GM21528 (cell line): Measurements from ENCODE around the gene H1-8.

Experiments
- ATAC-seq: cut with Tn5 transposase; IDR thresholded peaks from one replicate; pipeline ENCODE4 v1.9.1; 2021; ENCODE audit warnings: mild to moderate bottlenecking, moderate library complexity; ENCODE audit not compliant: unreplicated experiment, low FRiP score

H1-8 gene

DNA sequence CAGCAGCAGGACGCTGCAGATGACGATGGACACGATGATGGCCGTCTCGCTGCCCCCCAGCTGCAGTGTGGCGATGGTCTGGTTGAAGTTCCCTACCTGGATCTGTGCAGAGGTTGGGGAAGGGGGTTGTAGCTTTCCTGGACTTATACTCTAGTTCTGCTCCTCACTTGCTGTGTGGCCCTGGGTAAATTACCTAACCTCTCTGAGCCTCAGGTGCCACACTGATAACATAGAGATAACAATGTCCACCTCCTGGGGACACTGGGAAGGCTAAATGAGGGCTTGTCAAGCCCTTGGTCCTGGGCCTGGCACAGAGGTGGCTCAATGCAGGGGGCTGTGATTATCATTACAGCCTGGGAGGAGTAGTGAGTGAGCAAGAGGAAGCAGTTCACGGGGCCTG, 26.9 kb downstream of the H1-8 start:
- ATAC-seq, result no peak

- no peak for ATAC-seq
Observed at GRCh38 chr3:129571605-129572547, 28.9 kb downstream of the H1-8 start.

GRCh38 chr3:129572603-129573002, 29.6 kb downstream of the H1-8 start:
- ATAC-seq, result no peak

GRCh38 chr3:129573493-129573892, 30.5 kb downstream of the H1-8 start:
- no peak for ATAC-seq

- ATAC-seq, result no peak
Observed at GRCh38 chr3:129574206-129574605, 31.2 kb downstream of the H1-8 start.

DNA sequence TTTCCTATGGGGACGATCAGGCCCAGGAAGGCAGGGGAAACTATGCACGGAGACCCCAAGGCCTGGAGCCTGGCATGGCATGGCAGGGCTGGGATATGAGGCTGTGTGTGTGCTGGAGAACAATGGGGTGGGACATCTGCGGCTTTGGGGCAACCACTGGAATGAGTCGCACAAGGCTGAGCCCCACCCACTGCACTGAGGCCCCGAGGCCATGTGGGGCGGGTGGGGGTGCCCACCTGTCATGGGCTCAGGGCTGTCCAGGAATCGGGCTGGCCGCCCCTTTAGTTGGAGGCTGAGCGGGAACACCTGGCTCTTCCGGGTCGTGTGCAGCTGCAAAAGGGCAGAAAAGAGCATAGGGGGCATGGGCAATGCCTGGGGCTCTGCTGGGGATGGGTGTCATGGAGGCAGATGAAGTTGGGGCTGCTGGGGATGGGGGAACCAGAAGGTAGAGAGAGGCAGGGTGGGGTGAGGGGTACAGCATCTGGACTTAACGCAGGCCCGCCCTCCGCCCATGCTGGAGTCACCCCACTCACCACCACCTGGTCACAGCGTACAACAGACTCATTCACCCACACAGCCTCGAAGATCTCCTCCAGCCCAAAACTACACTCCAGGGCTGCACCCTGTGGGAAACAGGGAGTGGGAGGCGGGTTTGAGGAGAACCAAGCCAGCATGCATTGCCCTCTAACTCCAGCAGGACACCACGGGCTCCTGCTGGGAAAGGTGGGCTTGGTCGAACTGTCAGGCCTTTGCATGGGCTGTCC, 32.4 kb downstream of the H1-8 start:
- no peak for ATAC-seq

- no peak for ATAC-seq
Observed at GRCh38 chr3:129575997-129576384, 33.0 kb downstream of the H1-8 start.

DNA sequence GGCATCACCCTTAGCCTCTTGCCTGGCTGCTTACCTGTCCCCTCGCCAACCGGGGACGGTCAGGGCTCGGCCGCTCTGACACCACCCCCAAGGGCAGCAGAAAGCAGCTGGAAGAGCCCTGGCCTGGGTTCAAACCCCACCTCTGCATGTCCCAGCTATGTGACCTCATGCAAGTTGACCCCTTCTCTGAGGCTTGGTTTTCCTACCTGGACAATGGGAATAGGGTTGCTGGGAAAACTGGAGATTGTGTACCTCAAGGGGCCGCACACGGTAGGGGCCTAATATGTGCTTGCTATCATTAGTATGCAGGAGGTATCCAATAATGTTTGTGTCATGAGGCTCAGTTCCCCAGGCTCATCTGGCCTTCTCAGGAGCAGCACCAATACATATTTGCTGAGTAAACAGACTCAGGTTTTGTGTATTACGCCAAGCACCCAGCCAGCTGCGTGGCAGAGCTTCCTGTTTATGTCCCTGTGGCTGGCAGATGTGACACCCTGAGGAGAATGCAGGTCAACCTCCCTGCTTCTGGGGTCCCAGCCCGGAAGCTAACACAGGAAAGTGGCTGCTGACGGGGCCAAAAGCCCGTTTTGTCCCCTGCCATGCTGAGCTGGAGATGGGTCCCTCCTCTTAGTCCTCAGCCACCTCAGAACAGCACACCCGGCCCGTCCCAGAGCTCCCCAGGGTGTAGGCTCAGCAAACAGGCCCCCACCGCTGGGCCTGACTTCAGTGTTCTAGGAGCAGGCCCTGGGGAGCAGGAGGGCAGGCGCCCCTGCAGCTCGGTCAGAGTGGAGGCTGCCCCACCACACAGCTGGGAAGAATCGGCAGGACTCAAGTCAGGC, 33.8 kb downstream of the H1-8 start:
- ATAC-seq, result no peak

DNA sequence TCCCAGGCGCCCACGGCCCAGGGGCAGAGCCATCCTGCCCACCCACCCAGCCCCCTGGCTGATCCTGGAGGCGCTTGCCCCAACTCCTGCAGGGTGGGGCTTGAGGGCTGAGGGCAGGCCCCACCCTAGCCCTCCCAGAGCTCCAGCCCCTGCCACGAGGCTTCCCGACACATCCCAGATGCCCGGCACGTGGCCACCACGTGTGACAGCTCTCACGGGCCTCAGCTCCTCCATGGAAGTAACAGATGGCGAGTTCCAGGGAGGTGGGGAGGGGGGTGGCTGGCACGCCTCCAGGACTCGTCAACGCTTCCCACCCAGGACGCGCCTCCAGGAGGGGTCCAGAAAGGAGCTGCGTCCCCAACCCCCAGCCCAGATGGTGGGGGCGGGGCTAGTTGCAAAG, 34.4 kb downstream of the H1-8 start:
- no peak for ATAC-seq

DNA sequence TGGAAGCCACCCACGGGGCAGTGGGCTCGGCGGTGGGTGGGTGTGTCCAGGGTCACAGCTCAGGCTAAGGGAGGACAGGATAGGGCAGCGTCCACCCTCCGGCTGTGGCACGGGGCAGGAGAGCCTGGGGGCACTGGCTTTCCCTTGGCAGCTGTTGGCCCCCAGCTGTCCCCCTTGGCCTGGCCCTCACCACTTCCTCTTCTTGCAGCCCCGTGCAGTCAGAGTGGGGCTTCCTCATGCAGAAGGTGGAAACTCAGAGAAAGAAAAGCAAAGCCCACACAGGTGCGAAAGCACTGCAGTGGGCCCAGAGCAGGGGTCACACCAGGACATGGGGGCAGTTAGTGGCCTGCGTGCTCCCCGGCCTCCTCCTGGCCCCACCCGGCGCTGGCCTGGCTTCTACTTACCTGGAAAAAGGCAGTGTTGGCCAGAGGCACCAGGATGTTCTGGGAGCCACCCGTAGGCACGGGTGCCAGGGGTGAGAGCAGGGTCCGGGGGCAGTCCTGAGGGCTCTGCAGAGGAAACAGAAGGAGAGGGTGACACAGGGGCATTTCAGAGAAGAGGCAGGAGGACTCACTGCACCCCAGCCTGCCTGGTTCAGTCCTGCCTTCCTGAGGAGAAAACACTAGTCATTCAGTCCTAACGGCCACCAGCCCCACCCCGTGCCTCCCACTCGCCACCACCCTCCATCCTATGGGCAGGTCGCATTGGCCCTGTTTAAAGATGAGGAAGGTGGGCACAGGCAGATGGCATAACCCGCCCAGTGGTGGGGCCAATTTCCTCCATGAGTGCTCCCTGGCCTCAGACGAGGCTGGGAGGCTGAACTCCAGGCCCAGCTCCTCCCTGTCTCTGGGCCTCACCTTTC, 35.2 kb downstream of the H1-8 start:
- no peak for ATAC-seq

GRCh38 chr3:129579991-129580390, 37.0 kb downstream of the H1-8 start:
- ATAC-seq, result no peak

DNA sequence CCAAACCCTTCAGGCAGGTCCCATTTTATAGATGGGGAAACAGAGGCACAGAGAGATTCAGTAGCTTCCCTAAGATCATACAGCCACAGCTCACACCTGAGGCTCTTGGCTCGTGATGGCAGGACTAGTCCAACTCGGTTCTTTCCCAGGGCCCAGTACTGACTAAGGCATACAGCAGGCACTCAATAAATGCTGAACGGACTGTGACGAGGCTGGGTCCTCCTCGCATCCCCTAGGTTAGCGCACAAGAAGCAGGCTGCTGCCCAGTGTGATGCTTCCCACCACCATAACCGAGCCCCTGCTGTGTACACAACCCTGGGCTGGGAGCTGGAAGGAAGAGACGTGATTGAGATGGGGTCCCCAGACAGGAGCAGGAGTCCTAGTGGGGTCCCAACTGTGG, 38.6 kb downstream of the H1-8 start:
- no peak for ATAC-seq

- ATAC-seq, result no peak
Observed at GRCh38 chr3:129582799-129583198, 39.8 kb downstream of the H1-8 start.

GRCh38 chr3:129583289-129583688, 40.3 kb downstream of the H1-8 start:
- ATAC-seq, result no peak

GRCh38 chr3:129584631-129585030, 41.7 kb downstream of the H1-8 start:
- ATAC-seq, result no peak

GRCh38 chr3:129585949-129586657, 43.1 kb downstream of the H1-8 start:
- no peak for ATAC-seq

DNA sequence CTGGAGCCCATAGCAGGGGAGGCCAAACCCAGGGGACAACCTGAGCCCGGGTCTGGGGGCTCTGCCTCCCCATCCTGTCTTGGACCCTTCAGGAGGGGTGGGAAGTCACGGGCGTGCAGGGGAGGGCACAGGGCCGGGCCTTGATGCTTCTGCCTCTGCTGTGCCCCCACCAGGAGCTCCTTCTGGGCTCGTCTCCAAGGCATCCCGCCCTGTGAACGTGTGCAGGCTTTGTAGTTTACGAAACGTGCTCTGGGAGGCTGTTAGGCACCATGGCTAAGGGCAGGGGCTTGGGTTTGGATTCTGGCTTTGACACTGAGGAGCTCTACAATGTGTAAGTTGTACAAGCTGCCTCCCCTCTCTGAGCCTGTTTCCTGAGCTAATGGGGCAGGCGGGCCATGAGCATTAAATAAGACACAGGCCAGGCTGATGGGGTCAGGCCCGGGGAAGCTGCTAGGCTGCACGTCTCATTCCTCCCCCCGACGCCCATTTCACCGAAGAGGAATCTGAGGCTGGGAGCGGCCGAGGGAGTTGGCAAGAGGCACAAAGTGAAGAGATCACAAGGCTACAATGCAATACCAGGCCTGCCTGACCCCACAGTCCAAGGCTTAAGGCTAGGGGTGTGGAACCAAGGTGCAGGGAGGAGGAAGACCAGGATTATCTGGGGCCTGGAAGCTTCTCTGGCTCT, 43.9 kb downstream of the H1-8 start:
- ATAC-seq, result no peak

DNA sequence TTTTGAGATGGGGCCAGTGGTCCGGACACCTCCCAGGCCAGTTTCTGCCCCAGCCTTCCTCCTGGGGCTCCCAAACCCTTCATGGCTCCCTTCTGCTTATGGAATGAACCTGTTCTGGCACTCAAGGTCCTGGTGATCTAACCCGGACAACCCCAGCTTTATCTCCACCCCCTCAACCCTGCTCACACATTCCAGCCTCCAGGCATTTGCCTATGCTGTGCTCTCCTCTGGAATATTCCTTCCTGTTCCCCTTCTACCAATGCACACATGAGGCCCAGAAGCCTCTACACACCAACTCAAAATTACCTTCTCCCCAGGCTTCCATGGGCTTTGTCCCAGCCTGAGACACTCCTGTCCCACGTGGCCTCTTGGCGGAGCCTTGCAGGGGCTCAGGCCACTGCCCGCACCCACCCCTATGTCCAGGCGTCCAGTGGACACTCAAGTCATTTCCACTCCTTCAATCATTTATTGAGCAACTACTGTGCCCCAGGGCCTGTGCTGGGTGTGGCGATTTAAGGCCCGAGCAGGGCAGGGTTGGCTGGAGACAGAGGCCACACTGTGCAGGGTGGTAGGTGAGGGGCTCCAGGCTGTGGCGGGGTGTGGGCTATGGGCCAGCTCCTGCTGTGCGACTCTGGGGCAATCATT, 44.7 kb downstream of the H1-8 start:
- no peak for ATAC-seq
